HepG2 (cell line): ENCODE data around the gene SLC29A1. TPM values are rescaled to one million over a fixed set of nuclear protein-coding genes. Genes with fewer than 3 reads are reported as not detected.

Experiments used
- ATAC-seq: fragments of 200-7000 bp; cut with Tn5 transposase; 3 replicates; pipeline ENCODE4 v1.9.1; 2020; ENCODE audit warnings: mild to moderate bottlenecking, moderate library complexity
- BruUV-seq: library from RNA; stranded (reverse); fragments of 400-500 nt; replicated peaks from 2 replicates; lab custom pipeline; 2021; lab: Mats Ljungman, UMichigan
- CTCF ChIA-PET: fragments of 300-600 bp; formaldehyde crosslinking; extraction: SDS; loops from one replicate; lab custom pipeline; 2021; ENCODE audit warnings: low total read pairs, inconsistent platforms, low intra/inter-chr PET ratio; lab: Yijun Ruan, JAX
- POLR2A ChIA-PET: fragments of 350-600 bp; sonication (Branson Sonifier 250); formaldehyde crosslinking; loops from one replicate; lab custom pipeline; 2020; ENCODE audit warnings: antibody characterized with exemption, inconsistent platforms; lab: Yijun Ruan, JAX
- DNase-seq: peaks from one replicate; pipeline ENCODE4 v3.0.0-alpha.2; 2015; ENCODE audit warnings: low spot score
- FAIRE-seq: peaks from 3 replicates; lab custom pipeline; 2011; peaks lifted over from hg19 to GRCh38; lab: Jason Lieb, UNC
- H2AFZ ChIP-seq: one replicate; pipeline ENCODE4 v1.6.1; 2011; ENCODE audit warnings: low read length, inconsistent platforms
- H3K27ac ChIP-seq: fragments of 300-600 bp; 3 replicates; pipeline ENCODE4 v1.8.0; 2011; ENCODE audit warnings: mixed run types, mild to moderate bottlenecking, mixed read lengths, low read length, inconsistent platforms; ENCODE audit not compliant: insufficient read depth; ENCODE audit errors: extremely low read length
- H3K27me3 ChIP-seq, 2 experiments: fragments of 200-600 bp in 1 of 2; 2 replicates in 1 of 2; 3 replicates in 1 of 2; pipeline versions ENCODE4 v1.6.0 to v1.8.0; 2011; ENCODE audit warnings: low read length in 2 of 2, mild to moderate bottlenecking in 2 of 2, moderate library complexity in 2 of 2, inconsistent platforms in 1 of 2; ENCODE audit not compliant: insufficient read depth in 2 of 2, control insufficient read depth in 1 of 2
- H3K36me3 ChIP-seq, 2 experiments: fragments of 200-600 bp in 1 of 2; replicated peaks in 1 of 2; 2 replicates in 1 of 2; 3 replicates in 1 of 2; pipeline versions ENCODE4 v1.5.1 to v1.8.0; 2011; ENCODE audit warnings: low read length in 2 of 2, inconsistent platforms in 1 of 2; ENCODE audit not compliant: insufficient read depth in 2 of 2, control insufficient read depth in 1 of 2
- H3K4me1 ChIP-seq: 2 replicates; pipeline ENCODE4 v1.5.1; 2012; ENCODE audit warnings: low read length, inconsistent platforms; ENCODE audit not compliant: insufficient read depth
- H3K4me2 ChIP-seq: 2 replicates; pipeline ENCODE4 v1.6.0; 2011; ENCODE audit warnings: low read depth, low read length, inconsistent platforms
- H3K4me3 ChIP-seq, 3 experiments: fragments of 200-600 bp in 1 of 3; sonication (generic), shearing (Covaris generic) in 1 of 3; replicated peaks in 1 of 3; 2 replicates each; pipeline ENCODE4 v1.5.1; 2011 to 2016; ENCODE audit warnings: low read length in 3 of 3, inconsistent platforms in 2 of 3, low read depth in 2 of 3, mild to moderate bottlenecking in 2 of 3, control low read depth in 1 of 3, mixed read lengths in 1 of 3; ENCODE audit not compliant: insufficient read depth in 1 of 3
- H3K79me2 ChIP-seq: one replicate; pipeline ENCODE4 v1.6.1; 2011; ENCODE audit warnings: low read length, inconsistent platforms; ENCODE audit not compliant: insufficient read depth
- H3K9ac ChIP-seq: 2 replicates; pipeline ENCODE4 v1.6.0; 2011; ENCODE audit warnings: mild to moderate bottlenecking, low read depth, low read length, inconsistent platforms; ENCODE audit not compliant: insufficient read depth
- H3K9me3 ChIP-seq: 2 replicates; pipeline ENCODE4 v1.5.1; 2012; ENCODE audit warnings: mild to moderate bottlenecking, low read length
- H4K20me1 ChIP-seq: 2 replicates; pipeline ENCODE4 v1.6.0; 2011; ENCODE audit warnings: inconsistent platforms, mild to moderate bottlenecking, low read length, moderate library complexity; ENCODE audit not compliant: insufficient read depth
- ARID5B ChIP-seq: IDR thresholded peaks from 2 replicates; pipeline ENCODE4 v1.4.0; 2020; ENCODE audit warnings: mild to moderate bottlenecking, missing genetic modification reagents
- DDIT3 ChIP-seq: sonication (generic); formaldehyde crosslinking; IDR thresholded peaks from 2 replicates; pipeline ENCODE4 v1.4.0; 2020; ENCODE audit warnings: mild to moderate bottlenecking, missing genetic modification reagents
- E2F1 ChIP-seq: sonication (generic); formaldehyde crosslinking; IDR thresholded peaks from 2 replicates; pipeline ENCODE4 v1.5.0; 2020; ENCODE audit warnings: missing genetic modification reagents
- EED ChIP-seq: sonication (generic); formaldehyde crosslinking; IDR thresholded peaks from 2 replicates; pipeline ENCODE4 v1.5.0; 2020; ENCODE audit warnings: mild to moderate bottlenecking, missing genetic modification reagents
- FOSL2 ChIP-seq: sonication (generic); formaldehyde crosslinking; IDR thresholded peaks from 2 replicates; pipeline ENCODE4 v1.4.0; 2020; ENCODE audit warnings: missing genetic modification reagents
- HDAC1 ChIP-seq: sonication (generic); formaldehyde crosslinking; IDR thresholded peaks from 2 replicates; pipeline ENCODE4 v1.5.1; 2020; ENCODE audit warnings: mild to moderate bottlenecking, missing genetic modification reagents
- MBNL3 ChIP-seq: fragments of 250-450 bp; sonication (Bioruptor Pico); conservative IDR thresholded peaks from 2 replicates; pipeline ENCODE4 v1.8.0; 2022; ENCODE audit warnings: mild to moderate bottlenecking, inconsistent platforms
- NFIC ChIP-seq: IDR thresholded peaks from 2 replicates; pipeline ENCODE4 v1.6.1; 2012; ENCODE audit warnings: mild to moderate bottlenecking, low read length, inconsistent platforms
- PLRG1 ChIP-seq: fragments of 450-650 bp; conservative IDR thresholded peaks from 2 replicates; pipeline ENCODE4 v1.6.1; 2016
- REXO4 ChIP-seq: sonication (generic); formaldehyde crosslinking; IDR thresholded peaks from 2 replicates; pipeline ENCODE4 v1.8.0; 2022; ENCODE audit warnings: missing genetic modification reagents, mild to moderate bottlenecking, borderline replicate concordance
- TCF7 ChIP-seq: sonication (generic); IDR thresholded peaks from 2 replicates; pipeline ENCODE4 v1.6.1; 2016; ENCODE audit warnings: antibody characterized with exemption, low read depth
- ZNF790 ChIP-seq: sonication (generic); formaldehyde crosslinking; IDR thresholded peaks from 2 replicates; pipeline ENCODE4 v1.8.0; 2022; ENCODE audit warnings: missing genetic modification reagents, mild to moderate bottlenecking, borderline replicate concordance
- WGBS: methylation state at CpG from one replicate; pipeline ENCODE4 v1.1.6; 2017; ENCODE audit warnings: low lambda C conversion rate; 5-methylcytosine and 5-hydroxymethylcytosine counted together
- in situ Hi-C: cut with HindIII; loops from 2 replicates; pipeline ENCODE4 v1.10.0; 2017; ENCODE audit warnings: low pct_unique_long_range_greater_than_20kb; ENCODE audit not compliant: extremely low pct_ligation_motif_present
- intact Hi-C: fragments of 100-400 bp; cut with micrococcal nuclease; formaldehyde crosslinking; loops from one replicate; pipeline ENCODE4 v1.10.0; 2022; ENCODE audit not compliant: unreplicated experiment
- polyA plus RNA-seq, 8 experiments: library from polyadenylated mRNA; depleted of rRNA in 3 of 8; stranded (reverse) in 7 of 8; unstranded in 1 of 8; fragments of >200 nt; fragmentation: Illumina TruSeq in 4 of 8; extraction: Trizol in 4 of 8; gene quantifications; 2 replicates each; pipeline versions ENCODE4 v1.2.1 to v1.2.3, GENCODE V29; 2011 to 2016; ENCODE audit warnings: low read depth in 4 of 8, missing spikeins in 1 of 8, mixed read lengths in 1 of 8; ENCODE audit not compliant: insufficient read depth in 1 of 8
- total RNA-seq, 5 experiments: library from RNA; depleted of rRNA; stranded (reverse); fragments of >200 nt; fragmentation: Illumina TruSeq; extraction: Trizol; gene quantifications; 2 replicates each; pipeline ENCODE4 v1.2.3, GENCODE V29; 2016; ENCODE audit warnings: low read depth in 1 of 5
- TF ChIP-seq, protein P1 (sequence below): sonication (generic); formaldehyde crosslinking; IDR thresholded peaks from 2 replicates; pipeline ENCODE4 v1.4.0; 2020; ENCODE audit warnings: mild to moderate bottlenecking, missing genetic modification reagents
- TF ChIP-seq, protein P2 (sequence below), 2 experiments: sonication (generic) in 1 of 2; formaldehyde crosslinking in 1 of 2; IDR thresholded peaks; 2 replicates each; pipeline versions ENCODE4 v1.4.0 to v1.6.1; 2016 to 2020; ENCODE audit warnings: borderline replicate concordance in 1 of 2, low read depth in 1 of 2, mild to moderate bottlenecking in 1 of 2, missing genetic modification reagents in 1 of 2

Gene SLC29A1
- total and polyA plus RNA-seq, 2 of the 13 experiments (the other 11 are each of a cell fraction or from before 2014, with no cell fraction given) = 43.2 to 106 TPM

DNA sequence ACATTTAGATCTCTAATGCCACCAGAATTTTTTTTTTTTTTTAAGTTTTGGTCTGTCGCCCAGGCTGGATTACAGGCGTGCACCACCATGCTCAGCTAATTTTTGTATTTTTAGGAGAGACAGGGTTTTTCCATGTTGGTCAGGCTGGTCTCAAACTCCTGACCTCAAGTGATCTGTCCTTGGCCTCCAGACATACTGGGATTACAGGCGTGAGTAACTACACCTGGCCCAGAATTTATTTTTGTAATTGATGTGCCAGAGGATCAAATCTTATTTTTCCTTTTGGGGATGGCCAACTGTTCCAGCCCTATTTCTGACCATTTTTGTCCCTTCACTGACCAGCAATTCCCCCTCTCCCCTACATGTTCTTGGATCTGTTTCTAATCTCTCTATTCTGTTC is 24.7 kb upstream of the SLC29A1 start:
- Histone ChIP-seq H3K9ac (no peak overlapping the region), H3K4me3 (no peak overlapping the region), H3K9me3 (no peaks in the 10 kb centered on the region), H4K20me1 (no peaks in the 10 kb centered on the region), H3K79me2 (no peaks in the 10 kb centered on the region), H3K27ac (no peak overlapping the region), H3K36me3 (no peaks in the 10 kb centered on the region), H3K27me3 (peaks cover 0 to 5% of the 10 kb centered on the region in 2 experiments; a peak in 2 of 5 replicates), H3K4me2 (no peak overlapping the region), H3K4me1 (peaks cover 47% of the 10 kb centered on the region), H2AFZ (no peak overlapping the region)
- DNase-seq (no peak), ATAC-seq (no peak), FAIRE-seq (no peak)
- BruUV-seq = no TSS peak
- CTCF ChIA-PET = no interaction called here
- in situ Hi-C loops = no loop called here
- intact Hi-C loops = no loop called here
- no peak for TF ChIP-seq E2F1 (CRISPR knock-in tag)
- no peak for TF ChIP-seq ZNF790 (CRISPR knock-in tag)
- no peak for TF ChIP-seq MBNL3
- TF ChIP-seq FOSL2 = no peak
- TF ChIP-seq, protein P1, sequence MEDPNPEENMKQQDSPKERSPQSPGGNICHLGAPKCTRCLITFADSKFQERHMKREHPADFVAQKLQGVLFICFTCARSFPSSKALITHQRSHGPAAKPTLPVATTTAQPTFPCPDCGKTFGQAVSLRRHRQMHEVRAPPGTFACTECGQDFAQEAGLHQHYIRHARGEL (CRISPR knock-in tag) = no peak
- TF ChIP-seq NFIC = no peak
- no peak for TF ChIP-seq DDIT3
- TF ChIP-seq ARID5B (CRISPR knock-in tag) = no peak
- TF ChIP-seq REXO4 (CRISPR knock-in tag) = no peak
- TF ChIP-seq, protein P2, sequence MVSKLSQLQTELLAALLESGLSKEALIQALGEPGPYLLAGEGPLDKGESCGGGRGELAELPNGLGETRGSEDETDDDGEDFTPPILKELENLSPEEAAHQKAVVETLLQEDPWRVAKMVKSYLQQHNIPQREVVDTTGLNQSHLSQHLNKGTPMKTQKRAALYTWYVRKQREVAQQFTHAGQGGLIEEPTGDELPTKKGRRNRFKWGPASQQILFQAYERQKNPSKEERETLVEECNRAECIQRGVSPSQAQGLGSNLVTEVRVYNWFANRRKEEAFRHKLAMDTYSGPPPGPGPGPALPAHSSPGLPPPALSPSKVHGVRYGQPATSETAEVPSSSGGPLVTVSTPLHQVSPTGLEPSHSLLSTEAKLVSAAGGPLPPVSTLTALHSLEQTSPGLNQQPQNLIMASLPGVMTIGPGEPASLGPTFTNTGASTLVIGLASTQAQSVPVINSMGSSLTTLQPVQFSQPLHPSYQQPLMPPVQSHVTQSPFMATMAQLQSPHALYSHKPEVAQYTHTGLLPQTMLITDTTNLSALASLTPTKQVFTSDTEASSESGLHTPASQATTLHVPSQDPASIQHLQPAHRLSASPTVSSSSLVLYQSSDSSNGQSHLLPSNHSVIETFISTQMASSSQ (IDR thresholded peaks at IDR 0.05; ENCODE audit: low read depth) = no peak
- TF ChIP-seq, protein P2 (CRISPR knock-in tag; IDR thresholded peaks at IDR 0.05; ENCODE audit: borderline replicate concordance) = no peak
- TF ChIP-seq HDAC1 = no peak
- no peak for TF ChIP-seq EED (CRISPR knock-in tag)
- no peak for TF ChIP-seq TCF7
- TF ChIP-seq PLRG1 = no peak
- POLR2A ChIA-PET = no interaction called here
- 46% methylated on average over 3 of the region's 3 CpGs for WGBS
